Measurements from ENCODE around the gene RCN2.

Gene RCN2

GRCh38 chr15:76991741-76992645 is 60.4 kb downstream of the RCN2 start:
- H3K36me3 ChIP-seq (ENCODE audit: control insufficient read depth, low read depth, low read length): no peaks in the 10 kb centered on the region
- no peaks in the 10 kb centered on the region for H3K4me1 ChIP-seq (ENCODE audit: control insufficient read depth, low read depth, low read length)
- H3K4me3 ChIP-seq (ENCODE audit: low read length): no peak overlapping the region
- H3K27me3 ChIP-seq (ENCODE audit: control insufficient read depth, insufficient read depth, low read length): no peaks in the 10 kb centered on the region
- H3K9ac ChIP-seq (ENCODE audit: low read length): no peak overlapping the region
- no peak overlapping the region for H3K27ac ChIP-seq (ENCODE audit: low read length)
- H3K9me3 ChIP-seq (ENCODE audit: control insufficient read depth, low read depth, low read length): no peaks in the 10 kb centered on the region

- Histone ChIP-seq H3K27ac (ENCODE audit: low read length) (no peak overlapping the region), H3K4me3 (ENCODE audit: low read length) (no peak overlapping the region), H3K36me3 (ENCODE audit: control insufficient read depth, low read depth, low read length) (no peaks in the 10 kb centered on the region), H3K9me3 (ENCODE audit: control insufficient read depth, low read depth, low read length) (no peaks in the 10 kb centered on the region), H3K4me1 (ENCODE audit: control insufficient read depth, low read depth, low read length) (no peaks in the 10 kb centered on the region), H3K27me3 (ENCODE audit: control insufficient read depth, insufficient read depth, low read length) (no peaks in the 10 kb centered on the region), H3K9ac (ENCODE audit: low read length) (no peak overlapping the region)
Measured at GRCh38 chr15:76993114-76993725, 61.7 kb downstream of the RCN2 start.

GRCh38 chr15:76994001-76994400 is 62.5 kb downstream of the RCN2 start:
- Histone ChIP-seq H3K9ac (ENCODE audit: low read length) (no peak overlapping the region), H3K4me3 (ENCODE audit: low read length) (no peak overlapping the region), H3K4me1 (ENCODE audit: control insufficient read depth, low read depth, low read length) (no peaks in the 10 kb centered on the region), H3K36me3 (ENCODE audit: control insufficient read depth, low read depth, low read length) (no peaks in the 10 kb centered on the region), H3K27me3 (ENCODE audit: control insufficient read depth, insufficient read depth, low read length) (no peaks in the 10 kb centered on the region), H3K9me3 (ENCODE audit: control insufficient read depth, low read depth, low read length) (no peaks in the 10 kb centered on the region), H3K27ac (ENCODE audit: low read length) (no peak overlapping the region)

GRCh38 chr15:76994496-76994895 is 62.9 kb downstream of the RCN2 start:
- Histone ChIP-seq H3K4me1 (ENCODE audit: control insufficient read depth, low read depth, low read length) (no peaks in the 10 kb centered on the region), H3K27ac (ENCODE audit: low read length) (no peak overlapping the region), H3K9me3 (ENCODE audit: control insufficient read depth, low read depth, low read length) (no peaks in the 10 kb centered on the region), H3K27me3 (ENCODE audit: control insufficient read depth, insufficient read depth, low read length) (no peaks in the 10 kb centered on the region), H3K4me3 (ENCODE audit: low read length) (no peak overlapping the region), H3K36me3 (ENCODE audit: control insufficient read depth, low read depth, low read length) (no peaks in the 10 kb centered on the region), H3K9ac (ENCODE audit: low read length) (no peak overlapping the region)

- Histone ChIP-seq H3K27ac (ENCODE audit: low read length) (no peak within 1 kb of the TSS), H3K4me1 (ENCODE audit: control insufficient read depth, low read depth, low read length) (no peaks in the 10 kb centered on the region), H3K4me3 (ENCODE audit: low read length) (no peak within 1 kb of the TSS), H3K27me3 (ENCODE audit: control insufficient read depth, insufficient read depth, low read length) (no peaks in the 10 kb centered on the region), H3K9me3 (ENCODE audit: control insufficient read depth, low read depth, low read length) (no peaks in the 10 kb centered on the region), H3K9ac (ENCODE audit: low read length) (no peak within 1 kb of the TSS), H3K36me3 (ENCODE audit: control insufficient read depth, low read depth, low read length) (no peaks in the 10 kb centered on the region)
Measured at GRCh38 chr15:76994971-76995945, 63.7 kb downstream of the RCN2 start, which contains the start of gene PSTPIP1. Gene PSTPIP1, plus strand, starts transcription at chr15:76995126. Its CDS starts 448 bp downstream, at chr15:76995574.

- H3K27ac ChIP-seq (ENCODE audit: low read length): no peak overlapping the region
- H3K4me1 ChIP-seq (ENCODE audit: control insufficient read depth, low read depth, low read length): no peaks in the 10 kb centered on the region
- no peaks in the 10 kb centered on the region for H3K27me3 ChIP-seq (ENCODE audit: control insufficient read depth, insufficient read depth, low read length)
- no peak overlapping the region for H3K4me3 ChIP-seq (ENCODE audit: low read length)
- H3K9ac ChIP-seq (ENCODE audit: low read length): no peak overlapping the region
- H3K36me3 ChIP-seq (ENCODE audit: control insufficient read depth, low read depth, low read length): no peaks in the 10 kb centered on the region
- H3K9me3 ChIP-seq (ENCODE audit: control insufficient read depth, low read depth, low read length): no peaks in the 10 kb centered on the region
Measured at GRCh38 chr15:76996076-76996525, 64.6 kb downstream of the RCN2 start.

GRCh38 chr15:76996526-76997401 is 65.2 kb downstream of the RCN2 start:
- Histone ChIP-seq H3K36me3 (ENCODE audit: control insufficient read depth, low read depth, low read length) (no peaks in the 10 kb centered on the region), H3K27me3 (ENCODE audit: control insufficient read depth, insufficient read depth, low read length) (no peaks in the 10 kb centered on the region), H3K4me1 (ENCODE audit: control insufficient read depth, low read depth, low read length) (no peaks in the 10 kb centered on the region), H3K27ac (ENCODE audit: low read length) (no peak overlapping the region), H3K9me3 (ENCODE audit: control insufficient read depth, low read depth, low read length) (no peaks in the 10 kb centered on the region), H3K4me3 (ENCODE audit: low read length) (no peak overlapping the region), H3K9ac (ENCODE audit: low read length) (no peak overlapping the region)

GRCh38 chr15:76998663-76999285 is 67.2 kb downstream of the RCN2 start:
- Histone ChIP-seq H3K27me3 (ENCODE audit: control insufficient read depth, insufficient read depth, low read length) (no peaks in the 10 kb centered on the region), H3K4me3 (ENCODE audit: low read length) (no peak overlapping the region), H3K27ac (ENCODE audit: low read length) (no peak overlapping the region), H3K4me1 (ENCODE audit: control insufficient read depth, low read depth, low read length) (no peaks in the 10 kb centered on the region), H3K9ac (ENCODE audit: low read length) (no peak overlapping the region), H3K9me3 (ENCODE audit: control insufficient read depth, low read depth, low read length) (no peaks in the 10 kb centered on the region), H3K36me3 (ENCODE audit: control insufficient read depth, low read depth, low read length) (no peaks in the 10 kb centered on the region)

GRCh38 chr15:76999996-77000395 is 68.4 kb downstream of the RCN2 start:
- Histone ChIP-seq H3K9ac (ENCODE audit: low read length) (no peak overlapping the region), H3K4me1 (ENCODE audit: control insufficient read depth, low read depth, low read length) (no peaks in the 10 kb centered on the region), H3K27me3 (ENCODE audit: control insufficient read depth, insufficient read depth, low read length) (no peaks in the 10 kb centered on the region), H3K9me3 (ENCODE audit: control insufficient read depth, low read depth, low read length) (no peaks in the 10 kb centered on the region), H3K36me3 (ENCODE audit: control insufficient read depth, low read depth, low read length) (no peaks in the 10 kb centered on the region), H3K4me3 (ENCODE audit: low read length) (no peak overlapping the region), H3K27ac (ENCODE audit: low read length) (no peak overlapping the region)

- Histone ChIP-seq H3K4me1 (ENCODE audit: control insufficient read depth, low read depth, low read length) (no peaks in the 10 kb centered on the region), H3K4me3 (ENCODE audit: low read length) (no peak overlapping the region), H3K36me3 (ENCODE audit: control insufficient read depth, low read depth, low read length) (no peaks in the 10 kb centered on the region), H3K9ac (ENCODE audit: low read length) (no peak overlapping the region), H3K27me3 (ENCODE audit: control insufficient read depth, insufficient read depth, low read length) (no peaks in the 10 kb centered on the region), H3K9me3 (ENCODE audit: control insufficient read depth, low read depth, low read length) (no peaks in the 10 kb centered on the region), H3K27ac (ENCODE audit: low read length) (no peak overlapping the region)
Measured at GRCh38 chr15:77001351-77001750, 69.8 kb downstream of the RCN2 start.
